Esophagus muscularis mucosa (tissue), 4 donors: ENCODE measurements around the gene GDE1. TPM values are rescaled to one million over a fixed set of nuclear protein-coding genes. Genes with fewer than 3 reads are reported as not detected.

Source experiments
- DNase-seq: peaks from one replicate; pipeline ENCODE4 v3.0.0-alpha.2; 2017; ENCODE audit errors: extremely low spot score
- H3K27ac ChIP-seq, 4 donors: fragments of 200-600 bp; sonication (generic); replicated peaks in 1 of 4; 1 replicate in 3 of 4; 2 replicates in 1 of 4; pipeline ENCODE4 v1.5.1; 2016 to 2019; ENCODE audit warnings: mild to moderate bottlenecking in 1 of 4
- H3K27me3 ChIP-seq, 4 donors: fragments of 200-600 bp; sonication (generic); one replicate each; pipeline versions ENCODE4 v1.5.1 to v1.6.0; 2016 to 2019
- H3K36me3 ChIP-seq, 4 donors: fragments of 200-600 bp; sonication (generic); one replicate each; pipeline ENCODE4 v1.5.1; 2016 to 2019
- H3K4me1 ChIP-seq, 4 donors: fragments of 200-600 bp; sonication (generic); one replicate each; pipeline ENCODE4 v1.5.1; 2016 to 2019
- H3K4me3 ChIP-seq, 4 donors: fragments of 200-600 bp; sonication (generic); 1 replicate in 2 of 4; 2 replicates in 2 of 4; pipeline ENCODE4 v1.5.1; 2016 to 2019; ENCODE audit warnings: mild to moderate bottlenecking in 4 of 4, moderate library complexity in 1 of 4
- H3K9me3 ChIP-seq, 4 donors: fragments of 200-600 bp; sonication (generic); 1 replicate in 3 of 4; 2 replicates in 1 of 4; pipeline ENCODE4 v1.5.1; 2016 to 2019
- CTCF ChIP-seq, 3 experiments: fragments of 200-600 bp in 2 of 3; fragments of 450-650 bp in 1 of 3; sonication (generic) in 2 of 3; IDR thresholded peaks; one replicate each; pipeline ENCODE4 v1.5.1; 2017 to 2019; ENCODE audit warnings: antibody characterized with exemption in 3 of 3, mild to moderate bottlenecking in 2 of 3, moderate library complexity in 1 of 3
- EP300 ChIP-seq: sonication (generic); formaldehyde crosslinking; IDR thresholded peaks from one replicate; pipeline ENCODE4 v1.6.1; 2017; ENCODE audit warnings: antibody characterized with exemption
- POLR2A ChIP-seq: fragments of 450-650 bp; IDR thresholded peaks from one replicate; pipeline ENCODE4 v1.6.1; 2017; ENCODE audit warnings: antibody characterized with exemption, moderate library complexity, mild to moderate bottlenecking, low read depth
- POLR2AphosphoS5 ChIP-seq, 2 donors: sonication (generic); formaldehyde crosslinking; IDR thresholded peaks; one replicate each; pipeline ENCODE4 v1.6.1; 2017; ENCODE audit warnings: antibody characterized with exemption in 2 of 2
- WGBS: methylation state at CpG from one replicate; pipeline ENCODE4 v1.1.5; 2018; 5-methylcytosine and 5-hydroxymethylcytosine counted together
- intact Hi-C: fragments of 100-400 bp; cut with DNase I; formaldehyde crosslinking; loops from one replicate; pipeline ENCODE4 v1.15.1; 2023
- total RNA-seq, 4 donors: library from RNA; depleted of rRNA; stranded (reverse); fragments of >200 nt; gene quantifications; one replicate each; pipeline versions ENCODE4 v1.1.0 to v1.2.1, GENCODE V29; 2016

The GDE1 gene
- total RNA-seq, 4 donors from 2014 or later: 90.9 to 124 (median 109) TPM

- intact Hi-C loops: no loop called here
- peaks cover 0 to 14% (median 9%) of the 10 kb centered on the region in 4 donors for H3K4me1 ChIP-seq
- H3K9me3 ChIP-seq: no peaks in the 10 kb centered on the region
- H3K36me3 ChIP-seq: peaks cover 47 to 98% (median 77%) of the 10 kb centered on the region in 4 donors
- DNase-seq: peak; percentile 37
- no peak overlapping the region for H3K27ac ChIP-seq
- H3K4me3 ChIP-seq: no peak overlapping the region
- TF ChIP-seq POLR2AphosphoS5 (IDR thresholded peaks at IDR 0.05) (peak in 1 of 2 donors; percentile 15), EP300 (no peak)
- 54% methylated on average over 5 of the region's 5 CpGs for WGBS
- no peaks in the 10 kb centered on the region for H3K27me3 ChIP-seq
These were observed 16.1 kb downstream of the GDE1 start for GRCh38 chr16:19505600-19506303.

- no peak overlapping the region for H3K27ac ChIP-seq
- H3K4me3 ChIP-seq: no peak overlapping the region
- H3K27me3 ChIP-seq: no peaks in the 10 kb centered on the region
- DNase-seq: peak; percentile 29
- intact Hi-C loops: loop anchor here (2.0 kb wide), 1 partner anchor 417 kb away; no protein-coding TSS in a partner anchor
- WGBS: 89% methylated on average over 5 of the region's 5 CpGs
- no peaks in the 10 kb centered on the region for H3K9me3 ChIP-seq
- TF ChIP-seq EP300 (no peak), POLR2A (no peak)
- H3K36me3 ChIP-seq: peaks cover 41 to 98% (median 79%) of the 10 kb centered on the region in 4 donors
- H3K4me1 ChIP-seq: peaks cover 0 to 14% (median 9%) of the 10 kb centered on the region in 4 donors
These were observed 18.3 kb downstream of the GDE1 start for GRCh38 chr16:19503461-19504075.

GRCh38 chr16:19502395-19503131 is 19.3 kb downstream of the GDE1 start:
- WGBS: 89% methylated on average over 3 of the region's 3 CpGs

GRCh38 chr16:19499481-19499880 is 22.4 kb downstream of the GDE1 start:
- peaks cover 29 to 66% (median 51%) of the 10 kb centered on the region in 4 donors for H3K36me3 ChIP-seq
- H3K27ac ChIP-seq: no peak overlapping the region
- H3K4me1 ChIP-seq: no peaks in the 10 kb centered on the region
- WGBS: 91% methylated on average over 3 of the region's 3 CpGs
- TF ChIP-seq POLR2A: no peak
- no peak for TF ChIP-seq EP300
- TF ChIP-seq CTCF (IDR thresholded peaks at IDR 0.05): no peak
- no peak for TF ChIP-seq POLR2AphosphoS5 (IDR thresholded peaks at IDR 0.05)
- no peak overlapping the region for H3K4me3 ChIP-seq
- no peak for DNase-seq
- H3K27me3 ChIP-seq: no peaks in the 10 kb centered on the region
- intact Hi-C loops: loop anchor here (10.0 kb wide), 1 partner anchor 345 kb away; no protein-coding TSS in a partner anchor
- H3K9me3 ChIP-seq: no peaks in the 10 kb centered on the region

More at GRCh38 chr16:19502395-19503131, 19.3 kb downstream of the GDE1 start:
- intact Hi-C loops: loop anchor here (2.0 kb wide), 1 partner anchor 416 kb away; no protein-coding TSS in a partner anchor
- H3K36me3 ChIP-seq: peaks cover 39 to 95% (median 74%) of the 10 kb centered on the region in 4 donors
- DNase-seq: peak; percentile 92
- no peak overlapping the region for H3K27ac ChIP-seq
- peak; percentile 52 to 76 (median 69) for TF ChIP-seq CTCF (IDR thresholded peaks at IDR 0.05)
- TF ChIP-seq EP300: no peak
- TF ChIP-seq POLR2A: no peak
- TF ChIP-seq POLR2AphosphoS5 (IDR thresholded peaks at IDR 0.05): no peak
- H3K27me3 ChIP-seq: no peaks in the 10 kb centered on the region
- no peaks in the 10 kb centered on the region for H3K9me3 ChIP-seq
- H3K4me3 ChIP-seq: no peak overlapping the region
- H3K4me1 ChIP-seq: peaks cover 0 to 14% (median 9%) of the 10 kb centered on the region in 4 donors

GRCh38 chr16:19499006-19499405 is 22.9 kb downstream of the GDE1 start:
- DNase-seq: no peak
- TF ChIP-seq POLR2AphosphoS5 (IDR thresholded peaks at IDR 0.05) (no peak), EP300 (no peak)
- no peaks in the 10 kb centered on the region for H3K9me3 ChIP-seq
- H3K36me3 ChIP-seq: peaks cover 24 to 61% (median 46%) of the 10 kb centered on the region in 4 donors
- no peaks in the 10 kb centered on the region for H3K27me3 ChIP-seq
- intact Hi-C loops: loop anchor here (10.0 kb wide), 1 partner anchor 344 kb away; no protein-coding TSS in a partner anchor
- 88% methylated on average over 5 of the region's 5 CpGs for WGBS
- H3K4me1 ChIP-seq: no peaks in the 10 kb centered on the region
- no peak overlapping the region for H3K27ac ChIP-seq
- H3K4me3 ChIP-seq: no peak overlapping the region
